RWPE2 (cell line): ENCODE measurements around the gene TLR6.
"Not testable (repeated sequence)": the region's sequence is repeated elsewhere in the genome, so short reads cannot be mapped to it uniquely, and the experiment has no call there.

ENCODE experiments used
- ATAC-seq: fragments of 200-7000 bp; cut with Tn5 transposase; 3 replicates; pipeline ENCODE4 v1.9.1; 2021; ENCODE audit warnings: low read depth
- DNase-seq: peaks from one replicate; pipeline ENCODE4 v3.0.0-alpha.2; 2020; ENCODE audit warnings: low spot score
- H3K27ac ChIP-seq: fragments of 450-650 bp; 2 replicates; pipeline ENCODE4 v1.5.1; 2017; ENCODE audit warnings: mild to moderate bottlenecking; ENCODE audit not compliant: poor library complexity, severe bottlenecking
- H3K27me3 ChIP-seq: fragments of 250-450 bp; sonication (Bioruptor Pico); 2 replicates; pipeline ENCODE4 v1.5.1; 2021; ENCODE audit warnings: mild to moderate bottlenecking, moderate library complexity; ENCODE audit not compliant: insufficient read depth, poor library complexity, severe bottlenecking
- H3K36me3 ChIP-seq: fragments of 250-450 bp; sonication (Bioruptor Pico); 2 replicates; pipeline ENCODE4 v1.5.1; 2020; ENCODE audit warnings: low read depth, mild to moderate bottlenecking, moderate library complexity
- H3K4me1 ChIP-seq: fragments of 250-450 bp; sonication (Bioruptor Pico); 2 replicates; pipeline ENCODE4 v1.5.1; 2021; ENCODE audit warnings: mild to moderate bottlenecking, moderate library complexity; ENCODE audit not compliant: insufficient read depth, poor library complexity, severe bottlenecking
- H3K4me3 ChIP-seq: fragments of 250-450 bp; sonication (Bioruptor Pico); 2 replicates; pipeline ENCODE4 v1.5.1; 2021; ENCODE audit warnings: mild to moderate bottlenecking, moderate library complexity; ENCODE audit not compliant: severe bottlenecking
- H3K9me3 ChIP-seq: fragments of 250-450 bp; sonication (Bioruptor Pico); 2 replicates; pipeline ENCODE4 v1.5.1; 2021; ENCODE audit warnings: mild to moderate bottlenecking, moderate library complexity; ENCODE audit not compliant: severe bottlenecking
- TF ChIP-seq, protein P1 (sequence below): fragments of 450-650 bp; IDR thresholded peaks from one replicate; pipeline ENCODE4 v1.5.1; 2017; ENCODE audit warnings: mild to moderate bottlenecking, moderate library complexity; ENCODE audit not compliant: poor library complexity, severe bottlenecking

TLR6 gene

DNA sequence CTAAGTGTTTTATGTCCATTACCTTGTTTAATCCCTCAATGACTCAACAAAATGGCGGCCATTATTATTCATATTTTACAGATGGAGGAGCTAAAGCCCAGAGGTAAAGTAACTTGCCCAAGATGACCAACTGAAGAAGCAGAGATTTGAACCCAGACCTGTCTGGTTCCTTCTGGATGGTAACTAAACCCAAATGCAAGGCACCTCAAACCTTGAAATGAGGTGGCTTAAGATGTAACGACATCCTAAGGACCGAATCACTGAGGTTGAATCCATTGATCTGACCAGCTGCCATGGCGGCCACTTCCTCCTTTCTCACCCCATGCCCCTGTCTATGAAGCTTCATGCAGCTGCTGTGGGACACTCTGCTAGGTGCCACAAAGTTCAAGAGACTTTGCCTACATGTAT lies 74.8 kb downstream of the TLR6 start:
- TF ChIP-seq, protein P1, sequence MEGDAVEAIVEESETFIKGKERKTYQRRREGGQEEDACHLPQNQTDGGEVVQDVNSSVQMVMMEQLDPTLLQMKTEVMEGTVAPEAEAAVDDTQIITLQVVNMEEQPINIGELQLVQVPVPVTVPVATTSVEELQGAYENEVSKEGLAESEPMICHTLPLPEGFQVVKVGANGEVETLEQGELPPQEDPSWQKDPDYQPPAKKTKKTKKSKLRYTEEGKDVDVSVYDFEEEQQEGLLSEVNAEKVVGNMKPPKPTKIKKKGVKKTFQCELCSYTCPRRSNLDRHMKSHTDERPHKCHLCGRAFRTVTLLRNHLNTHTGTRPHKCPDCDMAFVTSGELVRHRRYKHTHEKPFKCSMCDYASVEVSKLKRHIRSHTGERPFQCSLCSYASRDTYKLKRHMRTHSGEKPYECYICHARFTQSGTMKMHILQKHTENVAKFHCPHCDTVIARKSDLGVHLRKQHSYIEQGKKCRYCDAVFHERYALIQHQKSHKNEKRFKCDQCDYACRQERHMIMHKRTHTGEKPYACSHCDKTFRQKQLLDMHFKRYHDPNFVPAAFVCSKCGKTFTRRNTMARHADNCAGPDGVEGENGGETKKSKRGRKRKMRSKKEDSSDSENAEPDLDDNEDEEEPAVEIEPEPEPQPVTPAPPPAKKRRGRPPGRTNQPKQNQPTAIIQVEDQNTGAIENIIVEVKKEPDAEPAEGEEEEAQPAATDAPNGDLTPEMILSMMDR: no peak
- Histone ChIP-seq H3K9me3 (no peaks in the 10 kb centered on the region), H3K36me3 (no peaks in the 10 kb centered on the region), H3K27ac (no peak overlapping the region), H3K27me3 (no peaks in the 10 kb centered on the region), H3K4me3 (no peak overlapping the region), H3K4me1 (no peaks in the 10 kb centered on the region)
- DNase-seq: no peak
- no peak for ATAC-seq

DNA sequence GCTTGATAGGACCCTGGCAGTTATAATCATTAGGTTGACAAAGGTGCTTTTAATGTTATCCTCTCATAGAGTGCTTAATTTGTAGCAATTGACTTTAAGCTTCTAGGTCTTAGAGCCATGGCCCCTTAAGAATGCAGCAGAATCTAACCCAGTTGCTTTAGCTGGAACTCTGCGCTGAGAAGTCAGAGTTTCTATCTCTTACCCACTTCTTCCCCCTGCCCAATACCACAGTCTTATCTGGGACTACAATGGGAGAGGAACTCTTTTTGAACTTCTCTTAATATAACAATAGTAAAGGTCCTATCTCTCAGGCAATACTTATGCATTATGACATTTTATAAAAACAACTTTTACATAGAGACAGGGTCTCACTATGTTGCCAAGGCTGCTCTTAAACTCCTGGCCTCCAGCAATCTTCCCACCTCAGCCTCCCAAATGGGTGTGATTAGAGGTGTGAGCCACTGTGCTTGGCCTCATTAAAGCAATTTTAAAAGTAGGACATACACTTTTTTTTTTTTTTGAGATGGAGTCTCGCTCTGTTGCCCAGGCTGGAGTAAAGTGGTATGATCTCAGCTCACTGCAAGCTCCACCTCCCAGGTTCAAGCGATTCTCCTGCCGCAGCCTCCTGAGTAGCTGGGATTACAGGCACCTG lies 75.7 kb downstream of the TLR6 start:
- DNase-seq: no peak
- Histone ChIP-seq H3K9me3 (no peaks in the 10 kb centered on the region), H3K27ac (no peak overlapping the region), H3K27me3 (no peaks in the 10 kb centered on the region), H3K4me3 (no peak overlapping the region), H3K36me3 (no peaks in the 10 kb centered on the region), H3K4me1 (no peaks in the 10 kb centered on the region)
- no peak for ATAC-seq
- TF ChIP-seq, protein P1: no peak

DNA sequence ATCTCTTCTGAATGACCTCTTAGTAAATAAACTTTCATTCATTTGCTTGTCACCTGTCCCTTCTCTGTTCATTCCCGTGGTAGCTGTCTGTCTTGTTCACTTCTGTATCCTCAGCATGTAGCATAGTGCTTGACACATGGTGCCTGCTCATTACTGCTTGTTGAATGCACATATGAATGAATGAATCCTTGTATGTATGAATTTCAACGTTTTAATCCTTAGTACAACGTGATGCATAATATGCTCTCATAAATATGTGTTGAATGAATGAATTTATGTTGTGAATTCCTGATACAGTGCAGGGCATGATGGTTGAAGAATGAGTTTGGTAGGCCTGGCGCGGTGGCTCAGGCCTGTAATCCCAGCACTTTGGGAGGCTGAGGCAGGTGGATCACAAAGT lies 76.8 kb downstream of the TLR6 start:
- H3K27ac ChIP-seq: no peak overlapping the region

DNA sequence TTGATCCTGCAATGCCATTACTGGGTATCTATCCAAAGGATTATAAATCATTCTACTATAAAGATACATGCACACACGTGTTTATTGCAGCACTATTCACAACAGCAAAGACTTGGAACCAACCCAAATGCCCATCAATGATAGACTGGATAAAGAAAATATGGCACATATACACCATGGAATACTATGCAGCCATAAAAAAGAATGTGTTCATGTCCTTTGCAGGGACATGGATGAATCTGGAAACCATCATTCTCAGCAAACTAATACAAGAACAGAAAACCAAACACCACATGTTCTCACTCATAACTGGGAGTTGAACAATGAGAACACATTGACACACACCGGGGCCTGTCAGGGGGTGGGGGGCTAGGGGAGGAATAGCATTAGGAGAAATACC lies 78.7 kb downstream of the TLR6 start:
- ATAC-seq, H3K9me3 ChIP-seq, H3K27me3 ChIP-seq: not testable (repeated sequence)

More for the DNA sequence above, 76.8 kb downstream of the TLR6 start:
- DNase-seq: no peak
- TF ChIP-seq, protein P1: no peak
- no peak for ATAC-seq
- Histone ChIP-seq H3K27me3 (no peaks in the 10 kb centered on the region), H3K36me3 (no peaks in the 10 kb centered on the region), H3K4me3 (no peak overlapping the region), H3K4me1 (no peaks in the 10 kb centered on the region), H3K9me3 (no peaks in the 10 kb centered on the region)

DNA sequence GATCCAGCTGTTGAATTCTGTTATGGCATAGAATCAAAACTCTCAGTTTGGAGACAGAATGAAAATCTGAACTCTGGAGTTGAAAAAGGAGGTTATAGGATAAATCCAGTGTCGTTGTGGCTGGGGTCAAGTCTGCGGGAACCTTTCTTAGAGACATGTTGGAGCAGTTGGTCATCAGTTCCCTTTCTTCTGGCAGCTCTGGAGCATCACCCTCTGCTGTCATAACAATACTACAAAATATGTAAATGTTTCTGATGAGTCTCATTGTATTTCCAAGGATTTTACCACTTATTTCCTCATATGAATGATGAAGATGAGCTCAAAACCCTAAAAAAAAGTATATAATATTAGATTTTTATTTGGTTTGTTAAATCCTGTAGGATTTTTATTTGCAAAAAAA lies 81.3 kb downstream of the TLR6 start:
- Histone ChIP-seq H3K4me3 (no peak overlapping the region), H3K27ac (no peak overlapping the region), H3K36me3 (no peaks in the 10 kb centered on the region), H3K4me1 (no peaks in the 10 kb centered on the region), H3K27me3 (no peaks in the 10 kb centered on the region), H3K9me3 (no peaks in the 10 kb centered on the region)
- DNase-seq (no peak), ATAC-seq (no peak)
- TF ChIP-seq, protein P1: no peak

More for the DNA sequence above, 78.7 kb downstream of the TLR6 start:
- not testable (repeated sequence) for H3K36me3 ChIP-seq, H3K4me3 ChIP-seq, DNase-seq, H3K27ac ChIP-seq, H3K4me1 ChIP-seq
